WTC11 (cell line): ENCODE measurements around the gene MGST1. TPM values are rescaled to one million over a fixed set of nuclear protein-coding genes. Genes with fewer than 3 reads are reported as not detected.

Source experiments
- ATAC-seq: fragments of 200-7000 bp; cut with Tn5 transposase; 2 replicates; pipeline ENCODE4 v1.10.0; 2021; ENCODE audit warnings: mild to moderate bottlenecking, moderate library complexity
- CTCF ChIA-PET: fragments of 300-600 bp; sonication (Branson Sonifier 250); formaldehyde crosslinking; loops from one replicate; lab custom pipeline; 2021; ENCODE audit warnings: antibody characterized with exemption; lab: Charles Lee
- POLR2A ChIA-PET: fragments of 350-600 bp; sonication (Branson Sonifier 250); formaldehyde crosslinking; loops from one replicate; lab custom pipeline; 2021; ENCODE audit warnings: antibody characterized with exemption; lab: Charles Lee
- DNase-seq: peaks from one replicate; pipeline ENCODE4 v3.0.0; 2021; ENCODE audit warnings: low spot score
- H3K27ac Mint-ChIP-seq: 2 replicates; pipeline ENCODE4 v1.8.0; 2021; ENCODE audit warnings: mixed read lengths
- H3K27me3 Mint-ChIP-seq: 2 replicates; pipeline ENCODE4 v1.8.0; 2021; ENCODE audit warnings: low read depth, mild to moderate bottlenecking, moderate library complexity, mixed read lengths
- H3K36me3 Mint-ChIP-seq: 2 replicates; pipeline ENCODE4 v1.8.0; 2021; ENCODE audit warnings: mixed read lengths
- H3K4me1 Mint-ChIP-seq: 2 replicates; pipeline ENCODE4 v1.8.0; 2022; ENCODE audit warnings: mixed read lengths
- H3K4me3 Mint-ChIP-seq: 2 replicates; pipeline ENCODE4 v1.8.0; 2021; ENCODE audit warnings: mild to moderate bottlenecking, moderate library complexity, mixed read lengths
- H3K9me3 Mint-ChIP-seq: 2 replicates; pipeline ENCODE4 v1.8.0; 2021; ENCODE audit warnings: mixed read lengths
- ATF1 ChIP-seq: sonication (generic); formaldehyde crosslinking; IDR thresholded peaks from 2 replicates; pipeline ENCODE4 v1.8.1; 2023; ENCODE audit warnings: mild to moderate bottlenecking, moderate library complexity, missing genetic modification reagents
- E2F4 ChIP-seq: sonication (generic); formaldehyde crosslinking; IDR thresholded peaks from 2 replicates; pipeline ENCODE4 v1.8.1; 2022; ENCODE audit warnings: low read depth, mild to moderate bottlenecking, moderate library complexity, missing genetic modification reagents, borderline replicate concordance
- HMGA2 ChIP-seq: fragments of 250-450 bp; sonication (Bioruptor Pico); IDR thresholded peaks from 2 replicates; pipeline ENCODE4 v1.4.0; 2021; ENCODE audit warnings: mild to moderate bottlenecking, moderate library complexity
- JUN ChIP-seq: sonication (generic); formaldehyde crosslinking; IDR thresholded peaks from 2 replicates; pipeline ENCODE4 v1.8.0; 2023; ENCODE audit warnings: mild to moderate bottlenecking, missing genetic modification reagents
- PRRX2 ChIP-seq: fragments of 250-450 bp; sonication (Bioruptor Pico); IDR thresholded peaks from 2 replicates; pipeline ENCODE4 v1.8.0; 2021; ENCODE audit warnings: mild to moderate bottlenecking
- RORB ChIP-seq: fragments of 250-450 bp; sonication (Bioruptor Pico); IDR thresholded peaks from 2 replicates; pipeline ENCODE4 v1.9.0; 2021; ENCODE audit warnings: mild to moderate bottlenecking
- SOX15 ChIP-seq: fragments of 250-450 bp; sonication (Bioruptor Pico); IDR thresholded peaks from 2 replicates; pipeline ENCODE4 v1.9.0; 2021; ENCODE audit warnings: mild to moderate bottlenecking
- TCF7 ChIP-seq: sonication (generic); formaldehyde crosslinking; IDR thresholded peaks from 2 replicates; pipeline ENCODE4 v1.8.0; 2022; ENCODE audit warnings: mild to moderate bottlenecking, low read depth, missing genetic modification reagents, moderate library complexity
- ZBTB43 ChIP-seq: sonication (generic); formaldehyde crosslinking; IDR thresholded peaks from 2 replicates; pipeline ENCODE4 v1.8.1; 2023; ENCODE audit warnings: mild to moderate bottlenecking, missing genetic modification reagents
- ZMAT4 ChIP-seq: fragments of 250-450 bp; sonication (Bioruptor Pico); IDR thresholded peaks from 2 replicates; pipeline ENCODE4 v1.9.0; 2021; ENCODE audit warnings: mild to moderate bottlenecking
- ZNF121 ChIP-seq: sonication (generic); formaldehyde crosslinking; IDR thresholded peaks from 2 replicates; pipeline ENCODE4 v1.8.0; 2023; ENCODE audit warnings: missing genetic modification reagents
- ZNF317 ChIP-seq: sonication (generic); formaldehyde crosslinking; IDR thresholded peaks from 2 replicates; pipeline ENCODE4 v1.8.1; 2023; ENCODE audit warnings: low read depth, mild to moderate bottlenecking, moderate library complexity, missing genetic modification reagents, borderline replicate concordance
- ZNF423 ChIP-seq: fragments of 250-450 bp; sonication (Bioruptor Pico); IDR thresholded peaks from 2 replicates; pipeline ENCODE4 v2.1.2; 2022; ENCODE audit warnings: mild to moderate bottlenecking, moderate library complexity
- ZNF532 ChIP-seq: fragments of 250-450 bp; sonication (Bioruptor Pico); IDR thresholded peaks from 2 replicates; pipeline ENCODE4 v1.9.0; 2021; ENCODE audit warnings: mild to moderate bottlenecking, borderline replicate concordance
- ZNF671 ChIP-seq: fragments of 250-450 bp; sonication (Bioruptor Pico); IDR thresholded peaks from 2 replicates; pipeline ENCODE4 v1.8.0; 2021; ENCODE audit warnings: mild to moderate bottlenecking
- total RNA-seq: library from RNA; stranded (reverse); gene quantifications from 3 replicates; pipeline ENCODE4 v1.2.3, GENCODE V29; 2021
- TF ChIP-seq, protein P1 (sequence below): sonication (generic); formaldehyde crosslinking; IDR thresholded peaks from 2 replicates; pipeline ENCODE4 v1.8.1; 2023; ENCODE audit warnings: mild to moderate bottlenecking, missing genetic modification reagents, moderate library complexity
- TF ChIP-seq, protein P2 (sequence below): sonication (generic); formaldehyde crosslinking; IDR thresholded peaks from 2 replicates; pipeline ENCODE4 v1.8.1; 2023; ENCODE audit warnings: mild to moderate bottlenecking, missing genetic modification reagents
- TF ChIP-seq, protein P3 (sequence below): sonication (generic); formaldehyde crosslinking; IDR thresholded peaks from 2 replicates; pipeline ENCODE4 v1.8.0; 2022; ENCODE audit warnings: missing genetic modification reagents

The MGST1 gene
- total RNA-seq, 1 experiment from 2014 or later: 285 TPM

DNA sequence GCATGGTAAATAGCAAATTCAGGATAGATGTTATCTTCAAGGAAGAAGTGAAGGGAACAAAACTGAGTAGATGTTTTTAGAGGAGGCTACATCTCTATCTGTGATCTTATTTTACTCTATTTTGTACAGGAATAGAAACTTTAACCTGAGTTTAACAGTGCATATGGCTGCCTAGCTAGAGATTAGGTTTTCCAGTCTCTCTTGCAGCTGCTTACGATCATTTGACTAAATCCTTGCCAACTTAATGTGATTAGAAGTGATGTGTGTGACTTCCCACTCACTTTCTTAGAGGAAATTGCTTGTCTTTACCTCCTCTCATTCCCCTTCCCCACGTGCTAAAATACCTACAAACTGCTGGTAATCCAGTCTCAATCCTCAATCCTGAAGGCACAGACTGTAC lies 43.5 kb upstream of the MGST1 start:
- Mint-ChIP-seq H3K36me3 (peaks cover 4% of the 10 kb centered on the region), H3K4me3 (no peak overlapping the region), H3K27me3 (no peaks in the 10 kb centered on the region), H3K9me3 (peaks cover 4% of the 10 kb centered on the region), H3K27ac (no peak overlapping the region), H3K4me1 (peaks cover 12% of the 10 kb centered on the region)
- ATAC-seq (no peak), DNase-seq (no peak)
- POLR2A ChIA-PET: no interaction called here
- TF ChIP-seq ZNF423 (no peak), RORB (CRISPR knock-in tag) (no peak), HMGA2 (CRISPR knock-in tag) (no peak), ATF1 (CRISPR knock-in tag) (no peak), ZNF671 (CRISPR knock-in tag) (no peak), ZMAT4 (no peak), JUN (CRISPR knock-in tag) (no peak), TCF7 (CRISPR knock-in tag) (no peak), ZBTB43 (no peak), PRRX2 (CRISPR knock-in tag) (no peak), ZNF532 (no peak), ZNF121 (no peak), SOX15 (CRISPR knock-in tag) (no peak), E2F4 (CRISPR knock-in tag) (no peak), ZNF317 (CRISPR knock-in tag) (no peak)
- TF ChIP-seq, protein P1, sequence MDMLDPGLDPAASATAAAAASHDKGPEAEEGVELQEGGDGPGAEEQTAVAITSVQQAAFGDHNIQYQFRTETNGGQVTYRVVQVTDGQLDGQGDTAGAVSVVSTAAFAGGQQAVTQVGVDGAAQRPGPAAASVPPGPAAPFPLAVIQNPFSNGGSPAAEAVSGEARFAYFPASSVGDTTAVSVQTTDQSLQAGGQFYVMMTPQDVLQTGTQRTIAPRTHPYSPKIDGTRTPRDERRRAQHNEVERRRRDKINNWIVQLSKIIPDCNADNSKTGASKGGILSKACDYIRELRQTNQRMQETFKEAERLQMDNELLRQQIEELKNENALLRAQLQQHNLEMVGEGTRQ: no peak
- TF ChIP-seq, protein P2, sequence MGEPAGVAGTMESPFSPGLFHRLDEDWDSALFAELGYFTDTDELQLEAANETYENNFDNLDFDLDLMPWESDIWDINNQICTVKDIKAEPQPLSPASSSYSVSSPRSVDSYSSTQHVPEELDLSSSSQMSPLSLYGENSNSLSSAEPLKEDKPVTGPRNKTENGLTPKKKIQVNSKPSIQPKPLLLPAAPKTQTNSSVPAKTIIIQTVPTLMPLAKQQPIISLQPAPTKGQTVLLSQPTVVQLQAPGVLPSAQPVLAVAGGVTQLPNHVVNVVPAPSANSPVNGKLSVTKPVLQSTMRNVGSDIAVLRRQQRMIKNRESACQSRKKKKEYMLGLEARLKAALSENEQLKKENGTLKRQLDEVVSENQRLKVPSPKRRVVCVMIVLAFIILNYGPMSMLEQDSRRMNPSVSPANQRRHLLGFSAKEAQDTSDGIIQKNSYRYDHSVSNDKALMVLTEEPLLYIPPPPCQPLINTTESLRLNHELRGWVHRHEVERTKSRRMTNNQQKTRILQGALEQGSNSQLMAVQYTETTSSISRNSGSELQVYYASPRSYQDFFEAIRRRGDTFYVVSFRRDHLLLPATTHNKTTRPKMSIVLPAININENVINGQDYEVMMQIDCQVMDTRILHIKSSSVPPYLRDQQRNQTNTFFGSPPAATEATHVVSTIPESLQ (CRISPR knock-in tag): no peak
- TF ChIP-seq, protein P3, sequence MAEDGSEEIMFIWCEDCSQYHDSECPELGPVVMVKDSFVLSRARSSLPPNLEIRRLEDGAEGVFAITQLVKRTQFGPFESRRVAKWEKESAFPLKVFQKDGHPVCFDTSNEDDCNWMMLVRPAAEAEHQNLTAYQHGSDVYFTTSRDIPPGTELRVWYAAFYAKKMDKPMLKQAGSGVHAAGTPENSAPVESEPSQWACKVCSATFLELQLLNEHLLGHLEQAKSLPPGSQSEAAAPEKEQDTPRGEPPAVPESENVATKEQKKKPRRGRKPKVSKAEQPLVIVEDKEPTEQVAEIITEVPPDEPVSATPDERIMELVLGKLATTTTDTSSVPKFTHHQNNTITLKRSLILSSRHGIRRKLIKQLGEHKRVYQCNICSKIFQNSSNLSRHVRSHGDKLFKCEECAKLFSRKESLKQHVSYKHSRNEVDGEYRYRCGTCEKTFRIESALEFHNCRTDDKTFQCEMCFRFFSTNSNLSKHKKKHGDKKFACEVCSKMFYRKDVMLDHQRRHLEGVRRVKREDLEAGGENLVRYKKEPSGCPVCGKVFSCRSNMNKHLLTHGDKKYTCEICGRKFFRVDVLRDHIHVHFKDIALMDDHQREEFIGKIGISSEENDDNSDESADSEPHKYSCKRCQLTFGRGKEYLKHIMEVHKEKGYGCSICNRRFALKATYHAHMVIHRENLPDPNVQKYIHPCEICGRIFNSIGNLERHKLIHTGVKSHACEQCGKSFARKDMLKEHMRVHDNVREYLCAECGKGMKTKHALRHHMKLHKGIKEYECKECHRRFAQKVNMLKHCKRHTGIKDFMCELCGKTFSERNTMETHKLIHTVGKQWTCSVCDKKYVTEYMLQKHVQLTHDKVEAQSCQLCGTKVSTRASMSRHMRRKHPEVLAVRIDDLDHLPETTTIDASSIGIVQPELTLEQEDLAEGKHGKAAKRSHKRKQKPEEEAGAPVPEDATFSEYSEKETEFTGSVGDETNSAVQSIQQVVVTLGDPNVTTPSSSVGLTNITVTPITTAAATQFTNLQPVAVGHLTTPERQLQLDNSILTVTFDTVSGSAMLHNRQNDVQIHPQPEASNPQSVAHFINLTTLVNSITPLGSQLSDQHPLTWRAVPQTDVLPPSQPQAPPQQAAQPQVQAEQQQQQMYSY (CRISPR knock-in tag): no peak
- CTCF ChIA-PET: no interaction called here
